Measurements from ENCODE around the gene SAMMSON.

The SAMMSON gene

DNA sequence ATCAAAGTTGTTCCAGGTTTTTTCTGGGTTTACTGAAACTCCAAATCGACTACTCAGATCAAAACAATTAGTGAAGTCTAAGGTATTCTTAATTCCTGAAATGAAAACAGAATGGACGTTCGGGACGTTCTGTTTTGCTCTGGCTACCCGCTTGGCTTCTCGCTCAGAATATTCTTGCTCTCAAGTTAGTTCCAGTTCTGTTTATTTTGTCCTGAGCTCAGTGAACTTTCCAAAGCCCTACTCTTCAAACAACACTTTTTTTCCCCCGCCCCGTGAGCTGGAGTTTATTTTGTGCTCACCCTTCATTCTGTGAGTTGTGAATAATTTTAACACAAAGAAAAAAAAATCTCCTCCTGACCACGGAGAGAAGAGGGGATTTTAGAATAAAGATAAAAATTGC lies 72.6 kb downstream of the SAMMSON start:
- Histone ChIP-seq H3K27me3 (ENCODE audit: insufficient read depth, poor library complexity, severe bottlenecking) (peaks cover 12% of the 10 kb centered on the region), H3K4me3 (replicated peaks; ENCODE audit: insufficient read depth, low read length) (no peak overlapping the region), H3K27ac (replicated peaks) (no peak overlapping the region)
- DNase-seq (ENCODE audit: low read depth in 1 of 2, low spot score in 1 of 2), result no peak
- TF ChIP-seq GABPA (IDR thresholded peaks at IDR 0.05; ENCODE audit: low read depth) (no peak), SPI1 (IDR thresholded peaks at IDR 0.05; ENCODE audit: borderline replicate concordance, low read depth) (no peak), POLR2AphosphoS5 (IDR thresholded peaks at IDR 0.05; ENCODE audit: low read depth) (no peak), REST (IDR thresholded peaks at IDR 0.05; ENCODE audit: insufficient replicate concordance, low read depth) (no peak)
- TF ChIP-seq, protein P1, sequence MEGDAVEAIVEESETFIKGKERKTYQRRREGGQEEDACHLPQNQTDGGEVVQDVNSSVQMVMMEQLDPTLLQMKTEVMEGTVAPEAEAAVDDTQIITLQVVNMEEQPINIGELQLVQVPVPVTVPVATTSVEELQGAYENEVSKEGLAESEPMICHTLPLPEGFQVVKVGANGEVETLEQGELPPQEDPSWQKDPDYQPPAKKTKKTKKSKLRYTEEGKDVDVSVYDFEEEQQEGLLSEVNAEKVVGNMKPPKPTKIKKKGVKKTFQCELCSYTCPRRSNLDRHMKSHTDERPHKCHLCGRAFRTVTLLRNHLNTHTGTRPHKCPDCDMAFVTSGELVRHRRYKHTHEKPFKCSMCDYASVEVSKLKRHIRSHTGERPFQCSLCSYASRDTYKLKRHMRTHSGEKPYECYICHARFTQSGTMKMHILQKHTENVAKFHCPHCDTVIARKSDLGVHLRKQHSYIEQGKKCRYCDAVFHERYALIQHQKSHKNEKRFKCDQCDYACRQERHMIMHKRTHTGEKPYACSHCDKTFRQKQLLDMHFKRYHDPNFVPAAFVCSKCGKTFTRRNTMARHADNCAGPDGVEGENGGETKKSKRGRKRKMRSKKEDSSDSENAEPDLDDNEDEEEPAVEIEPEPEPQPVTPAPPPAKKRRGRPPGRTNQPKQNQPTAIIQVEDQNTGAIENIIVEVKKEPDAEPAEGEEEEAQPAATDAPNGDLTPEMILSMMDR (IDR thresholded peaks at IDR 0.05; ENCODE audit: insufficient read depth, low read length), result no peak

GRCh38 chr3:70072754-70073153 lies 73.2 kb downstream of the SAMMSON start:
- H3K27ac ChIP-seq (replicated peaks), result no peak overlapping the region

DNA sequence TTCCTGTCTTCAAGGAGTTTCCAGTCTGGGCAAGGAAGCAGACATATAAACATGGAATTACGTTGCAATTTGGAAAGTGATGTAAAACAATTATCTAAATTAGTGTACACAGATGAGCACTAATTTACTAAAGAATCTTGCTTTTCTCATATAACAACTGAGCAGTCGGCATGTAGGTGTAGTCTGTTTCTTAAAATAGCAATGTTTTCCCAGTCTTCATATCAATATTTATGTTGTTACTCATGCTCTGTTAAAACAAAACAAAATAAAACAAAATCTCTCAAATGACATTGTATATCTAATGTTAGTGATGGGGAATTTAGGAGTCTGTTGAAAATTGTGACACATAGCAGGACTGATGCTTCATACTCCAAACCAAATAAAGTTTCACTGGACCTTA lies 75.6 kb downstream of the SAMMSON start:
- no peak for DNase-seq (ENCODE audit: low read depth in 1 of 2, low spot score in 1 of 2)
- H3K4me3 ChIP-seq (replicated peaks; ENCODE audit: insufficient read depth, low read length), result no peak overlapping the region
- TF ChIP-seq REST (IDR thresholded peaks at IDR 0.05; ENCODE audit: insufficient replicate concordance, low read depth) (no peak), SPI1 (IDR thresholded peaks at IDR 0.05; ENCODE audit: borderline replicate concordance, low read depth) (no peak), GABPA (IDR thresholded peaks at IDR 0.05; ENCODE audit: low read depth) (no peak), POLR2AphosphoS5 (IDR thresholded peaks at IDR 0.05; ENCODE audit: low read depth) (no peak)
- TF ChIP-seq, protein P1 (IDR thresholded peaks at IDR 0.05; ENCODE audit: insufficient read depth, low read length), result no peak
- H3K27me3 ChIP-seq (ENCODE audit: insufficient read depth, poor library complexity, severe bottlenecking), result peaks cover 8% of the 10 kb centered on the region
- H3K27ac ChIP-seq (replicated peaks), result no peak overlapping the region

More at GRCh38 chr3:70072754-70073153, 73.2 kb downstream of the SAMMSON start:
- DNase-seq (ENCODE audit: low read depth in 1 of 2, low spot score in 1 of 2), result no peak
- H3K27me3 ChIP-seq (ENCODE audit: insufficient read depth, poor library complexity, severe bottlenecking), result peaks cover 12% of the 10 kb centered on the region
- H3K4me3 ChIP-seq (replicated peaks; ENCODE audit: insufficient read depth, low read length), result no peak overlapping the region
- TF ChIP-seq REST (IDR thresholded peaks at IDR 0.05; ENCODE audit: insufficient replicate concordance, low read depth), result no peak
- no peak for TF ChIP-seq POLR2AphosphoS5 (IDR thresholded peaks at IDR 0.05; ENCODE audit: low read depth)
- TF ChIP-seq SPI1 (IDR thresholded peaks at IDR 0.05; ENCODE audit: borderline replicate concordance, low read depth), result no peak
- TF ChIP-seq, protein P1 (IDR thresholded peaks at IDR 0.05; ENCODE audit: insufficient read depth, low read length), result no peak
- TF ChIP-seq GABPA (IDR thresholded peaks at IDR 0.05; ENCODE audit: low read depth), result no peak
